ENCODE measurements around the gene DDR1. TPM values are rescaled to one million over a fixed set of nuclear protein-coding genes. Genes with fewer than 3 reads are reported as not detected.

DDR1 gene
- total and polyA plus RNA-seq, 4 experiments from 2014 or later = 1.4 to 13.1 (median 6.6) TPM

- CTCF ChIA-PET (ENCODE audit: partially characterized antibody) = interaction anchor here (0.8 kb wide), 1 partner anchor 131 kb away, joined by 3 read pairs; no protein-coding TSS in a partner anchor
- DNase-seq = no peak
- no peak overlapping the region for H3K27ac ChIP-seq (ENCODE audit: low read depth, low read length)
- POLR2A ChIA-PET (ENCODE audit: partially characterized antibody) = no interaction called here
- peaks cover 5% of the 10 kb centered on the region for H3K27me3 ChIP-seq (ENCODE audit: insufficient read depth, low read length)
- no peaks in the 10 kb centered on the region for H3K36me3 ChIP-seq (ENCODE audit: insufficient read depth, low read length)
- no peak overlapping the region for H3K4me3 Mint-ChIP-seq
- H3K4me1 ChIP-seq (ENCODE audit: insufficient read depth, low read length) = no peaks in the 10 kb centered on the region
- no peak overlapping the region for H3K4me3 ChIP-seq (ENCODE audit: low read length in 2 of 2)
- no peaks in the 10 kb centered on the region for H3K9me3 ChIP-seq (ENCODE audit: control insufficient read depth in 1 of 2, low read length in 2 of 2)
- intact Hi-C loops (cut with micrococcal nuclease) = no loop called here
- H3K36me3 Mint-ChIP-seq = no peaks in the 10 kb centered on the region
- peaks cover 20 to 50% of the 10 kb centered on the region in 2 donors for H3K27me3 Mint-ChIP-seq
- peaks cover 0 to 4% (median under 1%) of the 10 kb centered on the region in 4 donors for H3K4me1 Mint-ChIP-seq
- no peak overlapping the region for H3K27ac Mint-ChIP-seq
- peaks cover 0 to 2% (median 0%) of the 10 kb centered on the region in 8 donors for H3K9me3 Mint-ChIP-seq
Observed at GRCh38 chr6:30948811-30949210, 64.5 kb downstream of the DDR1 start.

Small RNAs within 50 kb of the gene (microRNA-seq; reads per million reads assigned to microRNA genes)
- not detected for gene MIR4640 (ENCODE audit: borderline microRNAs expressed, borderline number of aligned reads, borderline replicate concordance)

Other genes starting within 250 kb of the DDR1 start
- 10 to 100 TPM; 29.3 to 35.0 TPM for gene C6orf136, start 237.4 kb upstream of the DDR1 start, total RNA-seq
- gene C6orf136, start 237.4 kb upstream of the DDR1 start, polyA plus RNA-seq = 10 to 100 TPM in 1 of 2 donors, 1 to 10 TPM in 1; 6.2 to 16.0 TPM
- 10 to 100 TPM; 53.4 to 54.6 TPM for gene DHX16, start 211.5 kb upstream of the DDR1 start, total RNA-seq
- 10 to 100 TPM; 22.0 to 30.2 TPM for gene DHX16, start 211.5 kb upstream of the DDR1 start, polyA plus RNA-seq
- gene PPP1R18, start 197.9 kb upstream of the DDR1 start, total RNA-seq = 100 to 1,000 TPM; 122 to 127 TPM
- 100 to 1,000 TPM in 1 of 2 donors, 10 to 100 TPM in 1; 68.2 to 117 TPM for gene PPP1R18, start 197.9 kb upstream of the DDR1 start, polyA plus RNA-seq
- 1 to 10 TPM; 6.4 to 6.6 TPM for gene NRM, start 193.5 kb upstream of the DDR1 start, total RNA-seq
- gene NRM, start 193.5 kb upstream of the DDR1 start, polyA plus RNA-seq = 10 to 100 TPM in 1 of 2 donors, 1 to 10 TPM in 1; 9.1 to 15.8 TPM
- 10 to 100 TPM; 60.7 to 73.5 TPM for gene MDC1, start 167.2 kb upstream of the DDR1 start, total RNA-seq
- gene MDC1, start 167.2 kb upstream of the DDR1 start, polyA plus RNA-seq = 1 to 10 TPM in 1 of 2 donors, not detected in 1; 9.8 TPM
- 100 to 1,000 TPM; 285 to 300 TPM for gene TUBB, start 164.2 kb upstream of the DDR1 start, total RNA-seq
- gene TUBB, start 164.2 kb upstream of the DDR1 start, polyA plus RNA-seq = 100 to 1,000 TPM in 1 of 2 donors, 10 to 100 TPM in 1; 74.8 to 142 TPM
- gene FLOT1, start 141.8 kb upstream of the DDR1 start, total RNA-seq = 10 to 100 TPM; 75.3 to 78.5 TPM
- 10 to 100 TPM; 74.6 to 82.1 TPM for gene FLOT1, start 141.8 kb upstream of the DDR1 start, polyA plus RNA-seq
- 10 to 100 TPM; 11.3 to 11.4 TPM for gene IER3, start 140.0 kb upstream of the DDR1 start, total RNA-seq
- gene IER3, start 140.0 kb upstream of the DDR1 start, polyA plus RNA-seq = under 1 TPM; 0.77 to 0.83 TPM
- 10 to 100 TPM; 36.5 to 39.7 TPM for gene GTF2H4, start 23.7 kb downstream of the DDR1 start, total RNA-seq
- gene GTF2H4, start 23.7 kb downstream of the DDR1 start, polyA plus RNA-seq = 1 to 10 TPM; 3.7 to 9.5 TPM
- gene VARS2, start 29.7 kb downstream of the DDR1 start, total RNA-seq = 10 to 100 TPM; 34.9 to 37.8 TPM
- 10 to 100 TPM; 16.3 to 17.0 TPM for gene VARS2, start 29.7 kb downstream of the DDR1 start, polyA plus RNA-seq
- gene SFTA2, start 47.7 kb downstream of the DDR1 start, total RNA-seq = under 1 TPM in 1 of 2 experiments, not detected in 1; 0.44 TPM
- not detected for gene SFTA2, start 47.7 kb downstream of the DDR1 start, polyA plus RNA-seq
- not detected for gene MUCL3, start 56.5 kb downstream of the DDR1 start, total RNA-seq
- not detected for gene MUCL3, start 56.5 kb downstream of the DDR1 start, polyA plus RNA-seq
- gene MUC21, start 99.2 kb downstream of the DDR1 start, total RNA-seq = not detected
- gene MUC21, start 99.2 kb downstream of the DDR1 start, polyA plus RNA-seq = not detected
- gene MUC22, start 126.0 kb downstream of the DDR1 start, total RNA-seq = not detected
- gene MUC22, start 126.0 kb downstream of the DDR1 start, polyA plus RNA-seq = not detected
- gene C6orf15, start 228.1 kb downstream of the DDR1 start, total RNA-seq = not detected
- not detected for gene C6orf15, start 228.1 kb downstream of the DDR1 start, polyA plus RNA-seq
- not detected for gene PSORS1C1, start 230.3 kb downstream of the DDR1 start, total RNA-seq
- under 1 TPM in 1 of 2 donors, not detected in 1; 0.60 TPM for gene PSORS1C1, start 230.3 kb downstream of the DDR1 start, polyA plus RNA-seq
- gene CDSN, start 235.9 kb downstream of the DDR1 start, total RNA-seq = not detected
- not detected for gene CDSN, start 235.9 kb downstream of the DDR1 start, polyA plus RNA-seq